T-helper 1 cell treated with Interleukin-12 subunit alpha and Interleukin-12 subunit beta and Interleukin-4 antibody, amounts not matched to agents 30 μg/mL and 1 μg/mL, for 36 hours (primary cell): ENCODE results near the gene PHYHIPL.

Source experiments
- H3K27ac Mint-ChIP-seq: one replicate; pipeline ENCODE4 v1.8.0; 2021; ENCODE audit warnings: mild to moderate bottlenecking, mixed read lengths
- H3K27me3 Mint-ChIP-seq: one replicate; pipeline ENCODE4 v1.8.0; 2021; ENCODE audit warnings: low read depth, mixed read lengths
- H3K36me3 Mint-ChIP-seq: one replicate; pipeline ENCODE4 v1.8.0; 2021; ENCODE audit warnings: low read depth, mixed read lengths
- H3K4me1 Mint-ChIP-seq: one replicate; pipeline ENCODE4 v1.8.0; 2021; ENCODE audit warnings: low read depth, mixed read lengths
- H3K4me3 Mint-ChIP-seq: one replicate; pipeline ENCODE4 v1.8.0; 2021; ENCODE audit warnings: mild to moderate bottlenecking, moderate library complexity, mixed read lengths
- H3K9me3 Mint-ChIP-seq: one replicate; pipeline ENCODE4 v1.8.0; 2021; ENCODE audit warnings: mixed read lengths

Gene PHYHIPL

DNA sequence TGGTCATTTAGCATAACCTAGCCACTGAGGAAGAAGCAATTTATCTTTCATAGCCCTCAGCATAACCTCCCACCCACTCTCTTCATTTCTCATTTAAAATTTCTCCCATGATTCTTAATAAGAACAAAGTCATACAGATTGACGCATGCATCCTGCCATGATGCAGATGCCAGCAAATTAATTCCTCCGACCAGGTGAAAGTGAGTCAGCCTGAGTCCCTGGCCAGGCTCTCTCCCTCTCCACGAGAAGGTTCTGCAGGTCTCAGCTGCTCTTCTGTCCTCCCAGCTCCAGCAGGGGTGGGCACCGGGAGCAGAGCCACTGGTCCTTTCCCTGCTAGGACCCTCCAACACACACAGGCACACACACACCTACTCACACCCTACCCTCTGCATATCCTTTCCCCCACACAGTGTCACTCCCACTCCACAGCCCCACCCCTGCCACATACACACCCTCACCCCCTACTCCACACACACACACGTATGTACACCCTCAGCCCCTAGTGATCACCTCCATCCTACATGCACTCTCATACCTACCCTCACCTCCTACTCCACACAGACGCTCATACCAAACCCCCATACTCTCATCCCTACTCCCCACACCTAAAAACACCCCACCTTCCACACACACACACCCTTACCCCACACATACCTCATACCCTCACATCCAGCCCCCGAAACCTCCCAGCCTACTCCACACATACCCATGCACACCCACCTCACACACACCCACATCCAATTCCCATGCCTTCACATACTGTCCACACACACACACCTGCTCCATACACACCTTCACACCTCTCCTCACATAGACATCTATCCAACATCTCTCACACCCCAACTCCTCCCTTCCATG, 107.9 kb downstream of the PHYHIPL start:
- H3K27me3 Mint-ChIP-seq, result no peaks in the 10 kb centered on the region
- no peaks in the 10 kb centered on the region for H3K4me1 Mint-ChIP-seq
- no peaks in the 10 kb centered on the region for H3K9me3 Mint-ChIP-seq
- H3K27ac Mint-ChIP-seq, result no peak overlapping the region
- no peaks in the 10 kb centered on the region for H3K36me3 Mint-ChIP-seq
- H3K4me3 Mint-ChIP-seq, result no peak overlapping the region

GRCh38 chr10:59285073-59285472, 108.6 kb downstream of the PHYHIPL start:
- Mint-ChIP-seq H3K27ac (no peak overlapping the region), H3K4me1 (no peaks in the 10 kb centered on the region), H3K9me3 (no peaks in the 10 kb centered on the region), H3K27me3 (no peaks in the 10 kb centered on the region), H3K4me3 (no peak overlapping the region), H3K36me3 (no peaks in the 10 kb centered on the region)

GRCh38 chr10:59285848-59286247, 109.4 kb downstream of the PHYHIPL start:
- H3K36me3 Mint-ChIP-seq, result no peaks in the 10 kb centered on the region
- no peaks in the 10 kb centered on the region for H3K4me1 Mint-ChIP-seq
- H3K4me3 Mint-ChIP-seq, result no peak overlapping the region
- H3K27ac Mint-ChIP-seq, result no peak overlapping the region
- H3K27me3 Mint-ChIP-seq, result no peaks in the 10 kb centered on the region
- no peaks in the 10 kb centered on the region for H3K9me3 Mint-ChIP-seq

DNA sequence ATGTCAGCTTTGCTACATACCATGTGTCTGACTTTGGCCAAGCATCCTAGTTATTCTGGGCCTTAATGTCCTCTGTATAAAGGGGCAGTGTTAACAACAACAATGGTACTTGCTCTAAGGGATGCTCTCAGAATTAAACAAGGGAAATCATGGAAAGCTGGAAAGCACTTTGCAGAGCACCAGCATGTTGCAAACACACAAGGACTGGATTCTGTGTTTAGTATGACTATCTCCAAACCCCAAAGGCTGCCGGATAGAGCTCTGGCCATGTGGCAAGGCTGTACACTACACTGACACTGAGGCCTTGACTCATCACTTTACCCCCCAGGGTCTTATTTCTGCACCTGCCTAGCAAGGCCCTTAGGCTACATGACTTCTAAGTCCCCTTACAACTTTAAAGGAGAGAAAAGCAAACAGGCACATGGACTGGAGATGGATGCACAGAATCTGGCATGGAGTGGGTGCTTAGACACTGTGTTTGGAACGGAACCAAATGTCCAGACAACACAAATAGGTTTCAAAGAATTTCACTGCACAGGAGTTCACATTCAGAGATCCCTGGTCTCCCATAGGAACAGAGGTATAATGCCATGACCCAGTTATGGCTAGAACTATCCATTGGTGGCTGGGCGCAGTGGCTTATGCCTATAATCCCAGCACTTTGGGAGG, 111.3 kb downstream of the PHYHIPL start:
- no peak overlapping the region for H3K4me3 Mint-ChIP-seq
- no peak overlapping the region for H3K27ac Mint-ChIP-seq
- H3K9me3 Mint-ChIP-seq, result no peaks in the 10 kb centered on the region
- no peaks in the 10 kb centered on the region for H3K4me1 Mint-ChIP-seq
- H3K36me3 Mint-ChIP-seq, result no peaks in the 10 kb centered on the region
- no peaks in the 10 kb centered on the region for H3K27me3 Mint-ChIP-seq

DNA sequence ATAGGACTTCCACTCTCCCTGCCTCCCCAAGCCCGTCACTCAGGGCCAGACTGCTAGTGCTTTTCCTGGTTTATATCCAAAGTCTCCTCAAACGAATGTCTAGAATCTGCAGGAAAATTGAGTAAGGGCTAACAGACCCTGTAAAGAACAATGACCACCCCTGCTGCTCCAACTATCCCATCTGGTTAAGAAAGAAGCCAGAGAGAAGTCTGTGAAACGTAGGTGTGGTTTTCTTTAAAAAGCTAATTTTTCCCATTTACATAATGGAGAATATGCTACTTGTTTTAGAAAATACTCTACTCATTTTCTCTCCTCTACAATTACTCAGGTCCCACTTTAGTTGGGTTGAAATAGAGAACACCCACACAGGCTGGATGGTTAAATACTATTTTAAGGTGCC, 113.4 kb downstream of the PHYHIPL start:
- Mint-ChIP-seq H3K4me3 (no peak overlapping the region), H3K4me1 (no peaks in the 10 kb centered on the region), H3K27me3 (no peaks in the 10 kb centered on the region), H3K27ac (no peak overlapping the region), H3K36me3 (no peaks in the 10 kb centered on the region), H3K9me3 (no peaks in the 10 kb centered on the region)

DNA sequence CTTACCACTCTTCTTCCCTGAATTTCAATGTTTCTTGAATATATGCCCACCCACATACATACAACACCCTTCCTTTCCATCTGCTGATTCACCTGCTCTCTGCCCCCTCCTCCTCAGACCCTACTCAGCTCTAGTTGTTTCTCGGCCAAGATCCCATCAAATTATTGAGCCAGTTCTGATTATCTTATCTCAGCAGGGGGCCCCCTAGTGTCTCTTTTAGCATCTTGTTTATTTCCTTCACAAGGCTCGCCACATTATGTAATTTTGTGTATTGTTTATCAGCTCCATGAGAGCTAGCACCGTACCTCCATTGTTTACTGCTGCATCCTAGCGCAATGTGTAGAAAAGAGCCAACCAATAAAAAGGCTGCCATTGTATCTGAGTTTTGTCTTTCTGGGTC, 114.0 kb downstream of the PHYHIPL start:
- no peak overlapping the region for H3K27ac Mint-ChIP-seq
- H3K36me3 Mint-ChIP-seq, result no peaks in the 10 kb centered on the region
- no peaks in the 10 kb centered on the region for H3K9me3 Mint-ChIP-seq
- no peaks in the 10 kb centered on the region for H3K4me1 Mint-ChIP-seq
- no peak overlapping the region for H3K4me3 Mint-ChIP-seq
- H3K27me3 Mint-ChIP-seq, result no peaks in the 10 kb centered on the region
